LNCAP (cell line): ENCODE results near the gene PTPRU.

Source experiments
- TF ChIP-seq, protein P1 (sequence below): fragments of 450-650 bp; IDR thresholded peaks from 2 replicates; pipeline ENCODE4 v1.5.1; 2017; ENCODE audit warnings: mild to moderate bottlenecking

The PTPRU gene

GRCh38 chr1:29319300-29320110 is 83.2 kb downstream of the PTPRU start:
- TF ChIP-seq, protein P1, sequence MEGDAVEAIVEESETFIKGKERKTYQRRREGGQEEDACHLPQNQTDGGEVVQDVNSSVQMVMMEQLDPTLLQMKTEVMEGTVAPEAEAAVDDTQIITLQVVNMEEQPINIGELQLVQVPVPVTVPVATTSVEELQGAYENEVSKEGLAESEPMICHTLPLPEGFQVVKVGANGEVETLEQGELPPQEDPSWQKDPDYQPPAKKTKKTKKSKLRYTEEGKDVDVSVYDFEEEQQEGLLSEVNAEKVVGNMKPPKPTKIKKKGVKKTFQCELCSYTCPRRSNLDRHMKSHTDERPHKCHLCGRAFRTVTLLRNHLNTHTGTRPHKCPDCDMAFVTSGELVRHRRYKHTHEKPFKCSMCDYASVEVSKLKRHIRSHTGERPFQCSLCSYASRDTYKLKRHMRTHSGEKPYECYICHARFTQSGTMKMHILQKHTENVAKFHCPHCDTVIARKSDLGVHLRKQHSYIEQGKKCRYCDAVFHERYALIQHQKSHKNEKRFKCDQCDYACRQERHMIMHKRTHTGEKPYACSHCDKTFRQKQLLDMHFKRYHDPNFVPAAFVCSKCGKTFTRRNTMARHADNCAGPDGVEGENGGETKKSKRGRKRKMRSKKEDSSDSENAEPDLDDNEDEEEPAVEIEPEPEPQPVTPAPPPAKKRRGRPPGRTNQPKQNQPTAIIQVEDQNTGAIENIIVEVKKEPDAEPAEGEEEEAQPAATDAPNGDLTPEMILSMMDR: no peak

DNA sequence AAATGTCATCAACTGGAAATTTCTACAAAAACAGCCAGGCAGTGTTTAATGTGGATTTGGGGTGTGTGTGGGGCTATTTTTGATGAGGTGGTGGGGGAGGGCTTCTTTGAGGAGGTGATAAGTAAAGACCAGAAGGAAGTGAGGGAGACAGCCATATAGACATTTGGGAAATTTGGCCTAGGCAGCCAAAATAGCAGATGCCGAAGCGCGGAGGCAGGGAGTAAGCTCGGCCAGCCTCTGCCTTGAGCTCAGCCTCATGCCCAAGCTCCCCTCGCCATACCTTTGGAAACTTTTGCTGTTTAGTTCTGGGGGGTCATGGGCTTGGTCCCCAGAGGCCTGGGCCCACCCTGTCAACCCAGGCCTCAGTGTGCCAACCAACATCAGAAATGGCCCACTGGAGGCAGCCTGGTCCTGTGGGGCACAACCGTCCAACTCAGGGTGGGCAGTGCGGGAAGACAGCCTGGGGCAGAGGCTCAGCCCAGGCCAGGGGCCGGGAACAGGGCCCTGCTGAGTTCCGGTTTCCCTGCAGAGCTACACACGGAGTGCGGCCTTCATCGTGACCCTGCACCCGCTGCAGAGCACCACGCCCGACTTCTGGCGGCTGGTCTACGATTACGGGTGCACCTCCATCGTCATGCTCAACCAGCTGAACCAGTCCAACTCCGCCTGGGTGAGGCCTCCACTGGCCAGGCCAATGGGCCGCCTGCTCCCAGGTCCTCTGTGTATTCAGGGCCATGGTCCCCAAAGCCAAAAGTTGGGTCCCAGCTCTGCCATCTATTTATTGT is 84.0 kb downstream of the PTPRU start:
- TF ChIP-seq, protein P1: no peak

DNA sequence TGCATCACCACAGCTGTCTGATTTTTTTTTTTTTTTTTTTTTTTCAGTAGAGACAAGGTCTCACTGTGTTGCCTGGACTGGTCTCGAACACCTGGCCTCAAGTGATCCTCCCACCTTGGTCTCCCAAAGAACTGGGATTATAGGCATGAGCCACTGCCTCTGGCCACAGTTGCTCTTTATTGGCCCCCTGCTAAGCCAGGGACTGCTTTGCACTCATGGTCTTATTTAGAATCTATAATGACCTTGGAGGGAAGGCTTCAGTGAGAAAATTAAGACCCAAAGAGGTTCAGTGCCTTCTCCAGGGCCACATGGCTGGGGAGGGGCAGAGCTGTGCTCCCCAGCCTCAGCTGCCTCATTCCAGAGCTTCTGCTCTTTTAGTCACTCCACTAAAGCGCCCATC is 84.9 kb downstream of the PTPRU start:
- TF ChIP-seq, protein P1: no peak

DNA sequence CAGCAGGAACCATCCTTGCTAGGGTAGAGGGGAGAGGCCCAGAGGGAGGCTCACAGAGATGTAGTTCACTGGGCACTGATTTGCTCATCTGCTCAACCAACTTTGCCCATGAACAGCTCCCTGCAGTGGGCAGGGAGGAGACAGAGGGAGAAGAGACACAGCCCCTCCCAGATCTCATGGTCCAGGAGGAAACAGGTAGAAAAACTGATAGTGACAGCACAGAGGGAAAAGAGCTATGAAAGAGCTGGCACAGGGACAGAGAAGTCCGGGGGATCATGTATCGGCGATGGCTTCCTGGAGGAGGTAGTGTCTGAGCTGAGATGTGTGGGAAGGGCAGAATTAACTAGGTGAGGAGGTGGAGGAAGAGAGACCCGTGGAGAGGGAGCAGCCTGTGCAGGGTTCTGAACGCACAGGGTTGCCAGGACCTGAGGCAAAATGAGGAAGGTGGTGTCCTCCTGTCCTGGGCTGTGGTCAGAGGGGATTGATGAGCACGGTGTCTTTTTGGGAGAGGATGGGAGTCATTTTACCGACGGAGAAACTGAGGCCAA is 85.9 kb downstream of the PTPRU start:
- TF ChIP-seq, protein P1: no peak

GRCh38 chr1:29322861-29323585 is 86.7 kb downstream of the PTPRU start:
- TF ChIP-seq, protein P1: no peak

GRCh38 chr1:29323636-29324035 is 87.3 kb downstream of the PTPRU start:
- TF ChIP-seq, protein P1: no peak

GRCh38 chr1:29324202-29324601 is 87.9 kb downstream of the PTPRU start:
- TF ChIP-seq, protein P1: no peak
